Measurements from ENCODE around the gene MCTP2. TPM values are rescaled to one million over a fixed set of nuclear protein-coding genes. Genes with fewer than 3 reads are reported as not detected.

MCTP2 gene
- total and polyA plus RNA-seq, 9 of the 15 experiments (the other 6 are each of a cell fraction or from before 2014, with no cell fraction given), result 0.07 TPM; not detected in 8

GRCh38 chr15:94199725-94200124 lies 31.6 kb upstream of the MCTP2 start:
- no peak for ATAC-seq
- in situ Hi-C loops (cut with MboI), result no loop called here
- intact Hi-C loops (cut with micrococcal nuclease), result no loop called here
- WGBS (ENCODE audit: insufficient coverage, low coverage, missing lambda C conversion rate), result 0% methylated on average over 3 of the region's 3 CpGs
- Histone ChIP-seq H2AFZ (ENCODE audit: low read depth, low read length) (no peak overlapping the region), H3K79me2 (ENCODE audit: control insufficient read depth, insufficient read depth, low read length) (no peaks in the 10 kb centered on the region), H4K20me1 (replicated peaks; ENCODE audit: control insufficient read depth, insufficient read depth, low read length) (no peaks in the 10 kb centered on the region), H3K9me3 (replicated peaks; ENCODE audit: control insufficient read depth, insufficient read depth, low read depth, low read length) (no peaks in the 10 kb centered on the region), H3K27me3 (ENCODE audit: control insufficient read depth in 2 of 2, insufficient read depth in 2 of 2, low read length in 2 of 2) (no peaks in the 10 kb centered on the region), H3K9me1 (ENCODE audit: control insufficient read depth, insufficient read depth, low read length) (no peaks in the 10 kb centered on the region), H3K4me3 (no peak overlapping the region), H3K9ac (ENCODE audit: insufficient read depth in 1 of 2, low read depth in 2 of 2, low read length in 2 of 2) (no peak overlapping the region), H3K4me2 (ENCODE audit: insufficient read depth, low read length) (no peak overlapping the region), H3K36me3 (ENCODE audit: control insufficient read depth, insufficient read depth, low read length) (no peaks in the 10 kb centered on the region), H3K27ac (ENCODE audit: extremely low read depth, low read depth, low read length) (no peak overlapping the region), H3K4me1 (replicated peaks in 1 of 2; ENCODE audit: control insufficient read depth in 2 of 2, insufficient read depth in 2 of 2, low read length in 2 of 2) (no peaks in the 10 kb centered on the region)
- ChIA-PET POLR2A (no interaction called here), CTCF (ENCODE audit: low intra/inter-chr PET ratio) (no interaction called here)
- no TSS peak for BruUV-seq (replicated peaks)
- TF ChIP-seq TFE3 (CRISPR knock-in tag; IDR thresholded peaks at IDR 0.05) (no peak), KLF1 (tag; IDR thresholded peaks at IDR 0.05) (no peak), MCM5 (IDR thresholded peaks at IDR 0.05; ENCODE audit: low read depth) (no peak), HIVEP1 (CRISPR knock-in tag; IDR thresholded peaks at IDR 0.05) (no peak), NR2C1 (IDR thresholded peaks at IDR 0.05) (no peak), NR2C1 (tag; IDR thresholded peaks at IDR 0.05) (no peak), RUNX1 (IDR thresholded peaks at IDR 0.05; ENCODE audit: low read depth) (no peak)
- no peak for DNase-seq (ENCODE audit: extremely low read depth in 1 of 4, low spot score in 3 of 4)
- FAIRE-seq, result no peak

Measured in K562 (cell line).